ENCODE results near the gene SLIT3.

- no peak for TF ChIP-seq POLR2A (IDR thresholded peaks at IDR 0.05)
- TF ChIP-seq CTCF (IDR thresholded peaks at IDR 0.05), result no peak
- TF ChIP-seq POLR2AphosphoS5 (IDR thresholded peaks at IDR 0.05), result no peak
- no peak for TF ChIP-seq EP300 (IDR thresholded peaks at IDR 0.05)
These were observed 335.3 kb downstream of the SLIT3 start for GRCh38 chr5:168965638-168966037.
